GM12878 (cell line): ENCODE data around the gene AP4B1. TPM values are rescaled to one million over a fixed set of nuclear protein-coding genes. Genes with fewer than 3 reads are reported as not detected.

ENCODE experiments used
- ATAC-seq: fragments of 200-7000 bp; cut with Tn5 transposase; 3 replicates; pipeline ENCODE4 v1.9.1; 2020; ENCODE audit warnings: mild to moderate bottlenecking, moderate library complexity
- BruUV-seq: library from RNA; stranded (reverse); fragments of 400-500 nt; replicated peaks from 2 replicates; lab custom pipeline; 2021; lab: Mats Ljungman, UMichigan
- CTCF ChIA-PET: fragments of 300-600 bp; sonication (Branson Sonifier 250); formaldehyde crosslinking; extraction: SDS; loops from one replicate; lab custom pipeline; 2021; ENCODE audit warnings: inconsistent platforms; lab: Yijun Ruan, JAX
- POLR2A ChIA-PET: fragments of 350-600 bp; formaldehyde crosslinking; extraction: SDS; loops from one replicate; lab custom pipeline; 2021; ENCODE audit warnings: inconsistent platforms; lab: Charles Lee
- RAD21 ChIA-PET: fragments of 300-600 bp; sonication (Branson Sonifier 250); formaldehyde crosslinking; loops from one replicate; lab custom pipeline; 2023; ENCODE audit warnings: antibody characterized with exemption; ENCODE audit not compliant: unreplicated experiment; lab: Charles Lee
- SMC1A ChIA-PET: fragments of 300-600 bp; sonication (Branson Sonifier 250); formaldehyde crosslinking; loops from one replicate; lab custom pipeline; 2023; ENCODE audit not compliant: unreplicated experiment, uncharacterized antibody; lab: Charles Lee
- DNase-seq: peaks from one replicate; pipeline ENCODE4 v3.0.0-alpha.2; 2011; ENCODE audit warnings: low read depth, low spot score
- FAIRE-seq: peaks from 3 replicates; lab custom pipeline; 2011; peaks lifted over from hg19 to GRCh38; lab: Jason Lieb, UNC
- H2AFZ ChIP-seq: 2 replicates; pipeline ENCODE4 v1.6.0; 2011; ENCODE audit warnings: low read depth, low read length, control low read depth; ENCODE audit not compliant: control insufficient read depth
- H3K27ac ChIP-seq: 2 replicates; pipeline ENCODE4 v1.5.1; 2011; ENCODE audit warnings: control low read depth; ENCODE audit not compliant: control insufficient read depth, insufficient read depth
- H3K27me3 ChIP-seq, 2 experiments: replicated peaks in 1 of 2; 2 replicates each; pipeline versions ENCODE4 v1.6.0 to v1.6.1; 2011; ENCODE audit warnings: low read length in 1 of 2; ENCODE audit not compliant: control insufficient read depth in 2 of 2, insufficient read depth in 2 of 2
- H3K36me3 ChIP-seq, 2 experiments: 2 replicates each; pipeline ENCODE4 v1.5.1; 2011; ENCODE audit warnings: low read length in 1 of 2; ENCODE audit not compliant: control insufficient read depth in 2 of 2, insufficient read depth in 2 of 2
- H3K4me1 ChIP-seq: 2 replicates; pipeline ENCODE4 v1.6.1; 2011; ENCODE audit warnings: mild to moderate bottlenecking, low read length, moderate library complexity, mixed read lengths; ENCODE audit not compliant: control insufficient read depth, insufficient read depth
- H3K4me2 ChIP-seq: 2 replicates; pipeline ENCODE4 v1.6.0; 2011; ENCODE audit warnings: control low read depth; ENCODE audit not compliant: control insufficient read depth, insufficient read depth
- H3K4me3 ChIP-seq: fragments of 200-600 bp; sonication (generic); 2 replicates; pipeline ENCODE4 v1.5.1; 2016
- H3K79me2 ChIP-seq: 2 replicates; pipeline ENCODE4 v1.6.0; 2011; ENCODE audit warnings: low read length; ENCODE audit not compliant: control insufficient read depth, insufficient read depth
- H3K9ac ChIP-seq: 2 replicates; pipeline ENCODE4 v1.8.0; 2011; ENCODE audit warnings: low read length, control low read depth, mixed read lengths; ENCODE audit not compliant: control insufficient read depth, insufficient read depth
- H3K9me3 ChIP-seq: replicated peaks from 3 replicates; pipeline ENCODE4 v1.5.1; 2011; ENCODE audit warnings: mild to moderate bottlenecking, low read length; ENCODE audit not compliant: control insufficient read depth, insufficient read depth
- H4K20me1 ChIP-seq: 2 replicates; pipeline ENCODE4 v1.6.0; 2011; ENCODE audit not compliant: control insufficient read depth, insufficient read depth
- BHLHE40 ChIP-seq, 2 experiments: fragments of 450-650 bp in 1 of 2; IDR thresholded peaks; 2 replicates each; pipeline ENCODE4 v1.6.1; 2011 to 2017; ENCODE audit warnings: low read depth in 2 of 2, borderline replicate concordance in 1 of 2, improper control_type of control experiment in 1 of 2, low read length in 1 of 2, mild to moderate bottlenecking in 1 of 2
- EED ChIP-seq: sonication (generic); IDR thresholded peaks from 2 replicates; pipeline ENCODE4 v1.6.1; 2016; ENCODE audit warnings: antibody characterized with exemption, low read depth
- IRF4 ChIP-seq: IDR thresholded peaks from 2 replicates; pipeline ENCODE4 v1.6.1; 2011; ENCODE audit warnings: low read depth, low read length
- NKRF ChIP-seq: fragments of 450-650 bp; conservative IDR thresholded peaks from 2 replicates; pipeline ENCODE4 v1.6.1; 2017; ENCODE audit warnings: mild to moderate bottlenecking, moderate library complexity
- PAX5 ChIP-seq: IDR thresholded peaks from 2 replicates; pipeline ENCODE4 v1.6.1; 2011; ENCODE audit warnings: low read depth, low read length, borderline replicate concordance
- RCOR1 ChIP-seq: conservative IDR thresholded peaks from 2 replicates; pipeline ENCODE4 v1.6.1; 2012; ENCODE audit warnings: low read depth, low read length, improper control_type of control experiment
- SPI1 ChIP-seq: IDR thresholded peaks from 2 replicates; pipeline ENCODE4 v1.6.1; 2011; ENCODE audit warnings: low read depth, mild to moderate bottlenecking, low read length, moderate library complexity, borderline replicate concordance; ENCODE audit not compliant: insufficient read depth
- SREBF2 ChIP-seq: IDR thresholded peaks from 2 replicates; pipeline ENCODE4 v1.6.1; 2012; ENCODE audit warnings: mild to moderate bottlenecking, low read length
- TCF7 ChIP-seq: IDR thresholded peaks from 2 replicates; pipeline ENCODE4 v1.6.1; 2014; ENCODE audit warnings: antibody characterized with exemption, borderline replicate concordance
- YBX1 ChIP-seq: fragments of 450-650 bp; IDR thresholded peaks from 2 replicates; pipeline ENCODE4 v1.6.1; 2016; ENCODE audit warnings: antibody characterized with exemption
- ZNF384 ChIP-seq: IDR thresholded peaks from 2 replicates; pipeline ENCODE4 v1.6.1; 2012; ENCODE audit warnings: low read depth, mild to moderate bottlenecking, low read length, improper control_type of control experiment, borderline replicate concordance
- ZNF592 ChIP-seq: fragments of 450-650 bp; IDR thresholded peaks from 2 replicates; pipeline ENCODE4 v1.6.1; 2017; ENCODE audit warnings: mild to moderate bottlenecking, moderate library complexity
- ZNF687 ChIP-seq: fragments of 450-650 bp; IDR thresholded peaks from 2 replicates; pipeline ENCODE4 v1.6.1; 2017; ENCODE audit warnings: mild to moderate bottlenecking, moderate library complexity
- WGBS: methylation state at CpG from one replicate; pipeline ENCODE4 v1.1.6; 2016; ENCODE audit warnings: low lambda C conversion rate; ENCODE audit not compliant: insufficient replicate concordance, insufficient coverage; ENCODE audit errors: missing lambda C conversion rate; 5-methylcytosine and 5-hydroxymethylcytosine counted together
- in situ Hi-C: fragments of 300-500 bp; cut with MboI; formaldehyde crosslinking; loops from 9 replicates; pipeline ENCODE4 v1.14.3; 2018; ENCODE audit warnings: mixed read lengths
- intact Hi-C: fragments of 100-400 bp; cut with micrococcal nuclease; formaldehyde crosslinking; loops from one replicate; pipeline ENCODE4 v1.14.2; 2022; ENCODE audit not compliant: unreplicated experiment
- polyA plus RNA-seq, 11 experiments: library from polyadenylated mRNA; depleted of rRNA in 4 of 11; unstranded in 6 of 11; stranded (reverse) in 5 of 11; fragments of >200 nt; fragmentation: Nextera tagmentation in 4 of 11; fragmentation: Illumina TruSeq in 1 of 11; extraction: Ambion mirVana in 4 of 11; extraction: Trizol in 1 of 11; gene quantifications; 1 replicate in 1 of 11; 2 replicates in 10 of 11; pipeline versions ENCODE4 v1.2.1 to v1.2.3, GENCODE V29; 2011 to 2016; ENCODE audit warnings: inconsistent platforms in 2 of 11, missing spikeins in 2 of 11, low read depth in 1 of 11
- total RNA-seq, 4 experiments: library from RNA; depleted of rRNA in 3 of 4; stranded (reverse); fragments of >200 nt in 3 of 4; fragmentation: Illumina TruSeq in 1 of 4; extraction: Trizol in 1 of 4; gene quantifications; 2 replicates each; pipeline versions ENCODE4 v1.2.1 to v1.2.3, GENCODE V29; 2013 to 2021

AP4B1 gene
- total and polyA plus RNA-seq, 10 of the 15 experiments (the other 5 are each of a cell fraction or from before 2014, with no cell fraction given) = 27.2 to 61.0 (median 33.0) TPM

- intact Hi-C loops (loop anchor here (5.0 kb wide), 1 partner anchor 84 kb away; no protein-coding TSS in a partner anchor), in situ Hi-C loops (no loop called here)
- ChIA-PET POLR2A (interaction anchor here (0.9 to 1.5 kb wide), 4 partner anchors 8 to 37 kb away, joined by 3 to 7 read pairs (median 4); partner anchors contain the start of gene AP4B1), SMC1A (interaction anchor here (1.0 to 11.9 kb wide), 9 partner anchors 6 to 127 kb away, joined by 3 to 99 read pairs (median 4); partner anchors contain the start of gene DCLRE1B), CTCF (interaction anchor here (1.0 to 5.3 kb wide), 4 partner anchors 10 to 105 kb away, joined by 5 to 36 read pairs (median 6); partner anchors contain the start of gene HIPK1), RAD21 (interaction anchor here (1.1 to 4.8 kb wide), 3 partner anchors 11 to 73 kb away, joined by 3 to 33 read pairs (median 3); partner anchors contain the start of gene HIPK1)
- Histone ChIP-seq H3K36me3 (peaks cover 6 to 8% of the 10 kb centered on the region in 2 experiments; a peak in 3 of 4 replicates), H3K9ac (no peak overlapping the region), H2AFZ (no peak overlapping the region), H3K27me3 (no peaks in the 10 kb centered on the region), H4K20me1 (no peaks in the 10 kb centered on the region), H3K9me3 (peaks cover 7% of the 10 kb centered on the region), H3K4me3 (no peak overlapping the region), H3K79me2 (peaks cover 63% of the 10 kb centered on the region), H3K4me1 (peaks cover 22% of the 10 kb centered on the region), H3K27ac (peak overlapping the region; percentile 7; the same call in 1 of the 2 replicates), H3K4me2 (peak overlapping the region; percentile 11; the same call in 1 of the 2 replicates)
- WGBS = 97% methylated on average over 7 of the region's 7 CpGs
- no TSS peak for BruUV-seq
- DNase-seq (no peak), FAIRE-seq (no peak), ATAC-seq (peak; percentile 6; the same call in 2 of the 3 replicates)
- TF ChIP-seq PAX5 (no peak), IRF4 (no peak), NKRF (no peak), EED (no peak), RCOR1 (no peak), YBX1 (no peak), SPI1 (no peak), SREBF2 (no peak), TCF7 (no peak), ZNF592 (no peak), ZNF384 (no peak), ZNF687 (no peak), BHLHE40 (IDR thresholded peaks at IDR 0.05; ENCODE audit: borderline replicate concordance in 1 of 2, low read depth in 2 of 2, low read length in 1 of 2) (no peak)
These were observed 36.6 kb upstream of the AP4B1 start for GRCh38 chr1:113941245-113941559.
